ENCODE results near the gene COL4A2.

Gene COL4A2

GRCh38 chr13:110259651-110260050 is 47.4 kb upstream of the COL4A2 start:
- H3K4me3 ChIP-seq (ENCODE audit: low read length) = no peak overlapping the region
- no peaks in the 10 kb centered on the region for H4K20me1 ChIP-seq (ENCODE audit: insufficient read depth, low read length)
- H3K27ac ChIP-seq (ENCODE audit: low read length) = no peak overlapping the region
- no peaks in the 10 kb centered on the region for H3K4me1 ChIP-seq (ENCODE audit: low read length)
- no peak for DNase-seq
- no peak overlapping the region for H3K4me2 ChIP-seq (ENCODE audit: low read depth, low read length)
- no peak for TF ChIP-seq EZH2 (optimal IDR thresholded peaks at IDR 0.05; ENCODE audit: low read depth, low read length)
- TF ChIP-seq EZH2phosphoT487 (IDR thresholded peaks at IDR 0.05; ENCODE audit: low read length) = no peak
- no peak for TF ChIP-seq CTCF (IDR thresholded peaks at IDR 0.05; ENCODE audit: low read length)
- no peaks in the 10 kb centered on the region for H3K36me3 ChIP-seq (replicated peaks; ENCODE audit: insufficient read depth, low read length)
- no peaks in the 10 kb centered on the region for H3F3A ChIP-seq (ENCODE audit: insufficient read depth, low read length)
- no peak overlapping the region for H3K9ac ChIP-seq (ENCODE audit: low read length)
- H3K27me3 ChIP-seq (replicated peaks; ENCODE audit: insufficient read depth, low read length) = no peaks in the 10 kb centered on the region
- no peaks in the 10 kb centered on the region for H3K79me2 ChIP-seq (ENCODE audit: low read length)
- no peaks in the 10 kb centered on the region for H3K9me2 ChIP-seq (replicated peaks; ENCODE audit: insufficient read depth, low read length)
- no peak overlapping the region for H2AFZ ChIP-seq (ENCODE audit: low read length)
- H3K9me3 ChIP-seq (replicated peaks; ENCODE audit: insufficient read depth, low read length) = no peaks in the 10 kb centered on the region

DNA sequence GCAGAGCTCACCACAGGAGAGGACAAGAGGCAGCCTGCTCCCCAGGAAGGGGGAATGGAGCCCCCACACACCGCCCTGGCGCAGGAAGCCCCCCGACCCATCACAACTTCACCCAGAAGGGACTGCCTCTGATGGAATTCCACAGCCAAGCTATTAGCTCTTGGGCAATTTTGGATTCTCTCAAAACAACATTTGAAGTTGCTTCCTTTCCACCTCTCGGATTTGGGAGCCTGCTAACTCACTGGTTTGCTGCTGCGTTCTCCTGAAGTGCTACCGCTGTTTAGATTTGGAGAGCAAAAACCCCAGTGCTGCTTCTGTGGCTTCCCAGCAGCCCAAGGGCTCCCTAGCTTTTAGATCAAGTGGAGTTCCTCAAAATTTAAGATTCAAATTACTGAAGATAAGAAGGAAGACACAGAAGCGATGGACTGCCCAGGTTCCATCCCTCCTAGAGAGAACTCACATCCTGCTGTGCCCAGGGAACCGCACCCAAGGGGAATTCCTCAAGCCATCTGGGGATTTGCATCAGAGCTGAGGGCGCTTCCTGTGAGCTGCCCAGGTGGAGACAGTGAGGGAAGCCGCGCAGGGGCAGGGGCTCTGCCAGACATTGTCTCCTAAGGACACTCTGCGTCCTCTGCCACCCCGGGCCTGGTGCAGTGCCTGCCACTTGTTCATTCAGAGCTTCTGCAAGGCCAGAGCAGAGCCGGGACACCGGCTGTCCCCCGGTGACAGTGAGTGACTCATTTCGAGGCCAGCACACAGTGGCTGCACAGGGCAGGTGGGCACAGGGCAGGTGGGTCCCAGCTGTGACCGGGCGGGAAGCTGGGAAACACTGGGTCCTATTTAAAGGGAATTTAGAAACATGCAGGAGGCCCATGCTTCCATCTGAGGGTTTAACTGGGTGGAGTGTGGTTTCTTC is 45.7 kb upstream of the COL4A2 start:
- no peak for DNase-seq
- Histone ChIP-seq H3K4me1 (ENCODE audit: low read length) (no peaks in the 10 kb centered on the region), H3K27ac (ENCODE audit: low read length) (no peak overlapping the region), H3K36me3 (replicated peaks; ENCODE audit: insufficient read depth, low read length) (no peaks in the 10 kb centered on the region), H4K20me1 (ENCODE audit: insufficient read depth, low read length) (no peaks in the 10 kb centered on the region), H3K9ac (ENCODE audit: low read length) (no peak overlapping the region), H3K4me2 (ENCODE audit: low read depth, low read length) (no peak overlapping the region), H3K79me2 (ENCODE audit: low read length) (no peaks in the 10 kb centered on the region), H2AFZ (ENCODE audit: low read length) (no peak overlapping the region), H3K9me3 (replicated peaks; ENCODE audit: insufficient read depth, low read length) (no peaks in the 10 kb centered on the region), H3K27me3 (replicated peaks; ENCODE audit: insufficient read depth, low read length) (no peaks in the 10 kb centered on the region), H3K4me3 (ENCODE audit: low read length) (no peak overlapping the region), H3K9me2 (replicated peaks; ENCODE audit: insufficient read depth, low read length) (no peaks in the 10 kb centered on the region), H3F3A (ENCODE audit: insufficient read depth, low read length) (no peaks in the 10 kb centered on the region)
- no peak for TF ChIP-seq EZH2 (optimal IDR thresholded peaks at IDR 0.05; ENCODE audit: low read depth, low read length)
- no peak for TF ChIP-seq CTCF (IDR thresholded peaks at IDR 0.05; ENCODE audit: low read length)
- TF ChIP-seq EZH2phosphoT487 (IDR thresholded peaks at IDR 0.05; ENCODE audit: low read length) = no peak

DNA sequence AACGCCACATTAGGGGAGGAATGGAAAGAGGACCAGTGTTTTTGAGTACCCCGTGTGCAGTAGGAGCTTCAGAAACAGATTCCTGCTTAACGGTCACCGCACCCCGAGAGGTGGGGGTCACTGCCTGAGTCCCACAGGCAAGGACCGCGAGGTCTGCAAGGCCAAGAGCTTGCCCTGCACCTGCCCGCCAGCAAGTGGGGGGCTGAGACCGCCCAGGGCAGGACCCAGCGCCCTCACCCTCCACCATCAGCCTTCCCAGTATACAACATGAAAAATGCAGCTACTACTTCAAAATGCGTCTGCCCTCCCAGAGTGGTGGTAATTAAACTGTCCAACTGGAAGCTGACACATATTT is 45.0 kb upstream of the COL4A2 start:
- no peaks in the 10 kb centered on the region for H3F3A ChIP-seq (ENCODE audit: insufficient read depth, low read length)
- no peak overlapping the region for H3K27ac ChIP-seq (ENCODE audit: low read length)
- H4K20me1 ChIP-seq (ENCODE audit: insufficient read depth, low read length) = no peaks in the 10 kb centered on the region
- H3K36me3 ChIP-seq (replicated peaks; ENCODE audit: insufficient read depth, low read length) = no peaks in the 10 kb centered on the region
- H3K79me2 ChIP-seq (ENCODE audit: low read length) = no peaks in the 10 kb centered on the region
- no peak for DNase-seq
- no peak overlapping the region for H3K9ac ChIP-seq (ENCODE audit: low read length)
- H3K9me2 ChIP-seq (replicated peaks; ENCODE audit: insufficient read depth, low read length) = no peaks in the 10 kb centered on the region
- no peak overlapping the region for H3K4me2 ChIP-seq (ENCODE audit: low read depth, low read length)
- H2AFZ ChIP-seq (ENCODE audit: low read length) = no peak overlapping the region
- TF ChIP-seq EZH2 (optimal IDR thresholded peaks at IDR 0.05; ENCODE audit: low read depth, low read length) = no peak
- TF ChIP-seq EZH2phosphoT487 (IDR thresholded peaks at IDR 0.05; ENCODE audit: low read length) = no peak
- no peak for TF ChIP-seq CTCF (IDR thresholded peaks at IDR 0.05; ENCODE audit: low read length)
- H3K4me1 ChIP-seq (ENCODE audit: low read length) = no peaks in the 10 kb centered on the region
- no peaks in the 10 kb centered on the region for H3K27me3 ChIP-seq (replicated peaks; ENCODE audit: insufficient read depth, low read length)
- H3K9me3 ChIP-seq (replicated peaks; ENCODE audit: insufficient read depth, low read length) = no peaks in the 10 kb centered on the region
- no peak overlapping the region for H3K4me3 ChIP-seq (ENCODE audit: low read length)

All from MM.1S (cell line).